NCI-H345 (cell line): ENCODE results near the gene PIP4K2A.
A peak's percentile ranks its signal among the peaks of the same experiment; 100 is the strongest.

Experiments used
- DNase-seq: peaks from one replicate; lab custom pipeline; 2025; lab: John Stamatoyannopoulos, UW

Gene PIP4K2A

GRCh38 chr10:22620140-22620857 is 94.1 kb downstream of the PIP4K2A start:
- peak; percentile 50 for DNase-seq

- no peak for DNase-seq
Observed at GRCh38 chr10:22619101-22619500, 95.3 kb downstream of the PIP4K2A start.

GRCh38 chr10:22618078-22618785 is 96.1 kb downstream of the PIP4K2A start:
- DNase-seq = no peak

- DNase-seq = no peak
Observed at GRCh38 chr10:22617516-22617915, 96.9 kb downstream of the PIP4K2A start.

GRCh38 chr10:22617051-22617450 is 97.3 kb downstream of the PIP4K2A start:
- no peak for DNase-seq

- no peak for DNase-seq
Observed at GRCh38 chr10:22615819-22616499, 98.4 kb downstream of the PIP4K2A start.

- DNase-seq = no peak
Observed at GRCh38 chr10:22615101-22615500, 99.3 kb downstream of the PIP4K2A start.

- no peak for DNase-seq
Observed at GRCh38 chr10:22613011-22613410, 101.4 kb downstream of the PIP4K2A start.

GRCh38 chr10:22612318-22612717 is 102.1 kb downstream of the PIP4K2A start:
- no peak for DNase-seq

GRCh38 chr10:22611425-22612115 is 102.8 kb downstream of the PIP4K2A start:
- no peak for DNase-seq

- DNase-seq = no peak
Observed at GRCh38 chr10:22610610-22611009, 103.8 kb downstream of the PIP4K2A start.

GRCh38 chr10:22609719-22610465 is 104.5 kb downstream of the PIP4K2A start:
- DNase-seq = no peak

- no peak for DNase-seq
Observed at GRCh38 chr10:22609251-22609650, 105.1 kb downstream of the PIP4K2A start.

- no peak for DNase-seq
Observed at GRCh38 chr10:22607261-22607660, 107.1 kb downstream of the PIP4K2A start.

- DNase-seq = no peak
Observed at GRCh38 chr10:22606164-22606614, 108.2 kb downstream of the PIP4K2A start.

- DNase-seq = no peak
Observed at GRCh38 chr10:22605168-22605567, 109.2 kb downstream of the PIP4K2A start.

- no peak for DNase-seq
Observed at GRCh38 chr10:22604344-22605126, 109.8 kb downstream of the PIP4K2A start.

- no peak for DNase-seq
Observed at GRCh38 chr10:22603581-22603980, 110.8 kb downstream of the PIP4K2A start.

- no peak for DNase-seq
Observed at GRCh38 chr10:22601618-22602017, 112.8 kb downstream of the PIP4K2A start.

GRCh38 chr10:22599636-22600228 is 114.6 kb downstream of the PIP4K2A start:
- DNase-seq = no peak
